Dermis blood vessel endothelial cell (primary cell): ENCODE data around the gene TTC4. TPM values are rescaled to one million over a fixed set of nuclear protein-coding genes. Genes with fewer than 3 reads are reported as not detected.
A peak's percentile ranks its signal among the peaks of the same experiment; 100 is the strongest.

Experiments used
- DNase-seq: peaks from one replicate; pipeline ENCODE4 v3.0.0; 2010
- total RNA-seq: library from RNA; depleted of rRNA; stranded (reverse); fragments of >200 nt; gene quantifications from 2 replicates; pipeline ENCODE4 v1.2.3, GENCODE V29; 2014

The TTC4 gene
- 21.3 and 21.8 TPM in 2 replicates for total RNA-seq

- peak; percentile 85 for DNase-seq
Observed at GRCh38 chr1:54715493-54716298, at the start of gene TTC4. Gene TTC4, plus strand, starts transcription at chr1:54715861. Its CDS starts 48 bp downstream, at chr1:54715909.

- DNase-seq = no peak
Observed at GRCh38 chr1:54666333-54666732, 49.3 kb upstream of the TTC4 start.

- DNase-seq = no peak
Observed at GRCh38 chr1:54667797-54668196, 47.9 kb upstream of the TTC4 start.

GRCh38 chr1:54668567-54668966 is 47.1 kb upstream of the TTC4 start:
- no peak for DNase-seq

GRCh38 chr1:54671985-54672608 is 43.6 kb upstream of the TTC4 start:
- DNase-seq = peak; percentile 70

- DNase-seq = no peak
Observed at GRCh38 chr1:54678776-54679643, 36.7 kb upstream of the TTC4 start.

GRCh38 chr1:54679706-54680105 is 36.0 kb upstream of the TTC4 start:
- no peak for DNase-seq

GRCh38 chr1:54680387-54680786 is 35.3 kb upstream of the TTC4 start:
- DNase-seq = no peak

- DNase-seq = peak; percentile 4
Observed at GRCh38 chr1:54681358-54681757, 34.3 kb upstream of the TTC4 start.

- no peak for DNase-seq
Observed at GRCh38 chr1:54683453-54683852, 32.2 kb upstream of the TTC4 start.

GRCh38 chr1:54685335-54685905 is 30.2 kb upstream of the TTC4 start:
- no peak for DNase-seq

GRCh38 chr1:54686155-54686554 is 29.5 kb upstream of the TTC4 start:
- DNase-seq = no peak

GRCh38 chr1:54694771-54695170 is 20.9 kb upstream of the TTC4 start:
- no peak for DNase-seq

GRCh38 chr1:54695221-54695620 is 20.4 kb upstream of the TTC4 start:
- DNase-seq = no peak

GRCh38 chr1:54695764-54696163 is 19.9 kb upstream of the TTC4 start:
- no peak for DNase-seq

GRCh38 chr1:54696262-54696661 is 19.4 kb upstream of the TTC4 start:
- no peak for DNase-seq

GRCh38 chr1:54697896-54698295 is 17.8 kb upstream of the TTC4 start:
- no peak for DNase-seq

GRCh38 chr1:54698346-54698745 is 17.3 kb upstream of the TTC4 start:
- no peak for DNase-seq

- DNase-seq = no peak
Observed at GRCh38 chr1:54699936-54700525, 15.6 kb upstream of the TTC4 start.

GRCh38 chr1:54701066-54701465 is 14.6 kb upstream of the TTC4 start:
- DNase-seq = no peak

- no peak for DNase-seq
Observed at GRCh38 chr1:54701996-54702395, 13.7 kb upstream of the TTC4 start.

- DNase-seq = no peak
Observed at GRCh38 chr1:54703471-54703870, 12.2 kb upstream of the TTC4 start.

- peak; percentile 7 for DNase-seq
Observed at GRCh38 chr1:54705153-54705552, 10.5 kb upstream of the TTC4 start.
